ENCODE data around the gene HRC.

Gene HRC

GRCh38 chr19:49180659-49181058, 25.5 kb upstream of the HRC start:
- Mint-ChIP-seq H3K27ac (no peak overlapping the region), H3K9me3 (peaks cover 10% of the 10 kb centered on the region), H3K36me3 (no peaks in the 10 kb centered on the region), H3K27me3 (no peaks in the 10 kb centered on the region), H3K4me1 (no peaks in the 10 kb centered on the region), H3K4me3 (no peak overlapping the region)
- CTCF ChIA-PET, result no interaction called here
- DNase-seq, result no peak

GRCh38 chr19:49173198-49173597, 18.0 kb upstream of the HRC start:
- CTCF ChIA-PET, result no interaction called here
- Mint-ChIP-seq H3K4me1 (no peaks in the 10 kb centered on the region), H3K27ac (no peak overlapping the region), H3K4me3 (no peak overlapping the region), H3K27me3 (peaks cover 16% of the 10 kb centered on the region), H3K9me3 (no peaks in the 10 kb centered on the region), H3K36me3 (no peaks in the 10 kb centered on the region)
- DNase-seq, result no peak

GRCh38 chr19:49168421-49168820, 13.2 kb upstream of the HRC start:
- no peaks in the 10 kb centered on the region for H3K4me1 Mint-ChIP-seq
- no peak overlapping the region for H3K4me3 Mint-ChIP-seq
- no peak for DNase-seq
- H3K9me3 Mint-ChIP-seq, result no peaks in the 10 kb centered on the region
- H3K36me3 Mint-ChIP-seq, result no peaks in the 10 kb centered on the region
- CTCF ChIA-PET, result interaction anchor here (1.1 kb wide), 1 partner anchor 22 kb away, joined by 3 read pairs; no protein-coding TSS in a partner anchor
- peaks cover 43% of the 10 kb centered on the region for H3K27me3 Mint-ChIP-seq
- H3K27ac Mint-ChIP-seq, result no peak overlapping the region

GRCh38 chr19:49167857-49168409, 12.7 kb upstream of the HRC start:
- CTCF ChIA-PET, result no interaction called here
- H3K27ac Mint-ChIP-seq, result no peak overlapping the region
- no peak for DNase-seq
- no peaks in the 10 kb centered on the region for H3K4me1 Mint-ChIP-seq
- H3K27me3 Mint-ChIP-seq, result peaks cover 43% of the 10 kb centered on the region
- H3K4me3 Mint-ChIP-seq, result no peak overlapping the region
- H3K36me3 Mint-ChIP-seq, result no peaks in the 10 kb centered on the region
- H3K9me3 Mint-ChIP-seq, result no peaks in the 10 kb centered on the region

GRCh38 chr19:49165865-49166301, 10.7 kb upstream of the HRC start:
- Mint-ChIP-seq H3K4me1 (no peaks in the 10 kb centered on the region), H3K9me3 (no peaks in the 10 kb centered on the region), H3K27ac (no peak overlapping the region), H3K27me3 (peaks cover 41% of the 10 kb centered on the region), H3K4me3 (no peak overlapping the region), H3K36me3 (no peaks in the 10 kb centered on the region)
- CTCF ChIA-PET, result interaction anchor here (1.3 kb wide), 1 partner anchor 68 kb away, joined by 3 read pairs; no protein-coding TSS in a partner anchor
- DNase-seq, result no peak

- H3K27ac Mint-ChIP-seq, result no peak overlapping the region
Observed at GRCh38 chr19:49165111-49165750, 10.0 kb upstream of the HRC start.

GRCh38 chr19:49161987-49162386, 6.8 kb upstream of the HRC start:
- Mint-ChIP-seq H3K27ac (no peak overlapping the region), H3K4me1 (peaks cover 4% of the 10 kb centered on the region), H3K4me3 (no peak overlapping the region), H3K27me3 (peaks cover 68% of the 10 kb centered on the region), H3K36me3 (no peaks in the 10 kb centered on the region), H3K9me3 (no peaks in the 10 kb centered on the region)
- CTCF ChIA-PET, result interaction anchor here (1.5 to 1.6 kb wide), 2 partner anchors 16 to 37 kb away, joined by 3 to 4 read pairs; no protein-coding TSS in a partner anchor
- no peak for DNase-seq

More at GRCh38 chr19:49165111-49165750, 10.0 kb upstream of the HRC start:
- H3K9me3 Mint-ChIP-seq, result no peaks in the 10 kb centered on the region
- no peaks in the 10 kb centered on the region for H3K36me3 Mint-ChIP-seq
- no peak for DNase-seq
- peaks cover 42% of the 10 kb centered on the region for H3K27me3 Mint-ChIP-seq
- CTCF ChIA-PET, result interaction anchor here (1.3 kb wide), 1 partner anchor 67 kb away, joined by 3 read pairs; no protein-coding TSS in a partner anchor
- no peaks in the 10 kb centered on the region for H3K4me1 Mint-ChIP-seq
- no peak overlapping the region for H3K4me3 Mint-ChIP-seq

GRCh38 chr19:49160450-49161189, 5.4 kb upstream of the HRC start:
- H3K27ac Mint-ChIP-seq, result no peak overlapping the region
- CTCF ChIA-PET, result no interaction called here
- DNase-seq, result no peak
- H3K9me3 Mint-ChIP-seq, result no peaks in the 10 kb centered on the region
- no peak overlapping the region for H3K4me3 Mint-ChIP-seq
- no peaks in the 10 kb centered on the region for H3K36me3 Mint-ChIP-seq
- H3K4me1 Mint-ChIP-seq, result peaks cover 4% of the 10 kb centered on the region
- H3K27me3 Mint-ChIP-seq, result peaks cover 73% of the 10 kb centered on the region

GRCh38 chr19:49157445-49158224, 2.4 kb upstream of the HRC start, which contains the start of gene TRPM4:
TRPM4 (plus strand) TSS chr19:49157792; CDS start chr19:49157867, 75 bp downstream.
- Mint-ChIP-seq H3K27ac (no peak within 1 kb of the TSS), H3K4me3 (peak within 1 kb of the TSS; percentile 49), H3K4me1 (peaks cover 4% of the 10 kb centered on the region), H3K9me3 (no peaks in the 10 kb centered on the region), H3K36me3 (no peaks in the 10 kb centered on the region), H3K27me3 (peaks cover 83% of the 10 kb centered on the region)
- CTCF ChIA-PET, result no interaction called here
- peak; percentile 73 for DNase-seq

- Mint-ChIP-seq H3K27me3 (peaks cover 95% of the 10 kb centered on the region), H3K4me3 (no peak overlapping the region), H3K4me1 (peaks cover 12% of the 10 kb centered on the region), H3K9me3 (peaks cover 4% of the 10 kb centered on the region), H3K36me3 (peaks cover 3% of the 10 kb centered on the region), H3K27ac (no peak overlapping the region)
- DNase-seq, result no peak
- CTCF ChIA-PET, result interaction anchor here (1.5 kb wide), 1 partner anchor 10 kb away, joined by 5 read pairs; no protein-coding TSS in a partner anchor
Observed at GRCh38 chr19:49155820-49156346, 687 bp upstream of the HRC start.

- no peak for DNase-seq
- Mint-ChIP-seq H3K4me3 (no peak overlapping the region), H3K36me3 (peaks cover 3% of the 10 kb centered on the region), H3K27ac (no peak overlapping the region), H3K27me3 (peaks cover 98% of the 10 kb centered on the region), H3K9me3 (peaks cover 4% of the 10 kb centered on the region), H3K4me1 (peaks cover 22% of the 10 kb centered on the region)
- CTCF ChIA-PET, result interaction anchor here (1.5 kb wide), 1 partner anchor 8 kb away, joined by 5 read pairs; no protein-coding TSS in a partner anchor
Observed at GRCh38 chr19:49154279-49154678, 917 bp downstream of the HRC start.

GRCh38 chr19:49153167-49153809, 1.9 kb downstream of the HRC start:
- Mint-ChIP-seq H3K27ac (no peak overlapping the region), H3K4me3 (no peak overlapping the region), H3K36me3 (peaks cover 5% of the 10 kb centered on the region), H3K4me1 (peaks cover 26% of the 10 kb centered on the region), H3K9me3 (peaks cover 4% of the 10 kb centered on the region), H3K27me3 (peaks cover 98% of the 10 kb centered on the region)
- CTCF ChIA-PET, result no interaction called here
- no peak for DNase-seq

- Mint-ChIP-seq H3K4me1 (peaks cover 24% of the 10 kb centered on the region), H3K27ac (no peak overlapping the region), H3K9me3 (peaks cover 4% of the 10 kb centered on the region), H3K27me3 (peaks cover 98% of the 10 kb centered on the region), H3K4me3 (no peak overlapping the region), H3K36me3 (peaks cover 5% of the 10 kb centered on the region)
- CTCF ChIA-PET, result no interaction called here
- no peak for DNase-seq
Observed at GRCh38 chr19:49152119-49152550, 3.1 kb downstream of the HRC start.
